ENCODE data around the gene CSTF1. TPM values are rescaled to one million over a fixed set of nuclear protein-coding genes. Genes with fewer than 3 reads are reported as not detected.

Gene CSTF1
- total and polyA plus RNA-seq, 4 donors = 11.9 to 20.2 (median 16.0) TPM

DNA sequence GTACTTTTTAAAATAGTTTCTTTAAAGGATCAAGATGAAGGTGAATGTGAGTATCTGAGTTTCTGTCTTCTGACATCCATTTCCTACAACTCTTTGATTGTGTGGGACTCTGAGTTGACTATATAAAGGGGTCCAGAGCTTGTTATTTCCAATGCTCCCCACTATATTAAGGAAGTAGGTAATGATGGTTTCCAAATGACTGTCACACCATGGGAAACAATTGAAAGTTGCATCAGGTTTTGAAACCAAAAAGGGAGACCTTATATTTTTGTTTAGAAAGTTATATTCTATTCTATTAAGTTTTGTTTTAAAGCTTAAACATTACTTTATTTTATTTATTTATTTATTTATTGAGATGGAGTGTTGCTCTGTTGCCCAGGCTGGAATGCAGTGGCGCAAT lies 30.8 kb downstream of the CSTF1 start (continued):
- TF ChIP-seq, protein P1, sequence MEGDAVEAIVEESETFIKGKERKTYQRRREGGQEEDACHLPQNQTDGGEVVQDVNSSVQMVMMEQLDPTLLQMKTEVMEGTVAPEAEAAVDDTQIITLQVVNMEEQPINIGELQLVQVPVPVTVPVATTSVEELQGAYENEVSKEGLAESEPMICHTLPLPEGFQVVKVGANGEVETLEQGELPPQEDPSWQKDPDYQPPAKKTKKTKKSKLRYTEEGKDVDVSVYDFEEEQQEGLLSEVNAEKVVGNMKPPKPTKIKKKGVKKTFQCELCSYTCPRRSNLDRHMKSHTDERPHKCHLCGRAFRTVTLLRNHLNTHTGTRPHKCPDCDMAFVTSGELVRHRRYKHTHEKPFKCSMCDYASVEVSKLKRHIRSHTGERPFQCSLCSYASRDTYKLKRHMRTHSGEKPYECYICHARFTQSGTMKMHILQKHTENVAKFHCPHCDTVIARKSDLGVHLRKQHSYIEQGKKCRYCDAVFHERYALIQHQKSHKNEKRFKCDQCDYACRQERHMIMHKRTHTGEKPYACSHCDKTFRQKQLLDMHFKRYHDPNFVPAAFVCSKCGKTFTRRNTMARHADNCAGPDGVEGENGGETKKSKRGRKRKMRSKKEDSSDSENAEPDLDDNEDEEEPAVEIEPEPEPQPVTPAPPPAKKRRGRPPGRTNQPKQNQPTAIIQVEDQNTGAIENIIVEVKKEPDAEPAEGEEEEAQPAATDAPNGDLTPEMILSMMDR (IDR thresholded peaks at IDR 0.05; ENCODE audit: low read depth, low read length, missing input control) = no peak
- TF ChIP-seq NR2F2 (IDR thresholded peaks at IDR 0.05) (no peak), GABPA (IDR thresholded peaks at IDR 0.05 in 1 of 2, conservative IDR thresholded peaks at IDR 0.05 in 1 of 2) (no peak), EGR1 (IDR thresholded peaks at IDR 0.05; ENCODE audit: low read depth in 2 of 2) (no peak), JUND (IDR thresholded peaks at IDR 0.05) (no peak)

DNA sequence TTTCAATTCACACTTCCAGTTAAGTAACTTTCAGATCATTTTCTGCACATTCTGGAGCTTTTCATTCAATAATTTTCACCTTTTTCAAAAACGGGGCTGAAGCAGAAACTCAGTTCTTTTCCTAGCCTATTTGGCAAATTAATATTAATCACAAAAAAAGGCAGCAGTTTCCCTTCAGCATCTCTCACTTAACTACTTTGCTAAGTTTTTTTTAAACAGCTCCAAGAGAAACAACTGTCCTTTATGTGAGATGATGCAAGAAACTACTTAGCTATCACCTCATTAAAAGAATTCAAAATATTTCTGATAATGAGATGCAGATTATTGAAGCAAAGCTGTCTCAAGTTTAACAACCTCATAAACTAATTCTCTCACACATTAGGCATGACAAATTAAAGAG lies 31.4 kb downstream of the CSTF1 start:
- H3K9ac ChIP-seq (ENCODE audit: low read depth in 1 of 2, low read length in 2 of 2) = no peak overlapping the region
- no peak for DNase-seq (ENCODE audit: low spot score)
- TF ChIP-seq, protein P1 (IDR thresholded peaks at IDR 0.05; ENCODE audit: low read depth, low read length, missing input control) = no peak
- no peak for TF ChIP-seq YY1 (IDR thresholded peaks at IDR 0.05)
- no peak for TF ChIP-seq NR2F2 (IDR thresholded peaks at IDR 0.05)
- TF ChIP-seq, protein P2, sequence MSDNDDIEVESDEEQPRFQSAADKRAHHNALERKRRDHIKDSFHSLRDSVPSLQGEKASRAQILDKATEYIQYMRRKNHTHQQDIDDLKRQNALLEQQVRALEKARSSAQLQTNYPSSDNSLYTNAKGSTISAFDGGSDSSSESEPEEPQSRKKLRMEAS (IDR thresholded peaks at IDR 0.05) = no peak
- 79% methylated on average over 1 of the region's 1 CpG for WGBS
- no peaks in the 10 kb centered on the region for H3K9me3 ChIP-seq (ENCODE audit: control insufficient read depth in 4 of 4, low read length in 3 of 4)
- no peak overlapping the region for H3K4me3 ChIP-seq (ENCODE audit: low read depth in 1 of 3, low read length in 3 of 3)
- H3K27me3 ChIP-seq (ENCODE audit: control insufficient read depth in 4 of 4, insufficient read depth in 4 of 4, low read length in 3 of 4) = no peaks in the 10 kb centered on the region
- no peak overlapping the region for H3K27ac ChIP-seq (ENCODE audit: low read depth in 1 of 2, low read length in 2 of 2)
- H3K36me3 ChIP-seq (ENCODE audit: control insufficient read depth in 4 of 4, insufficient read depth in 3 of 4, low read depth in 1 of 4, low read length in 3 of 4) = no peaks in the 10 kb centered on the region
- peaks cover 0 to 3% (median 1%) of the 10 kb centered on the region in 4 donors for H3K4me1 ChIP-seq (ENCODE audit: control insufficient read depth in 4 of 4, insufficient read depth in 4 of 4, low read length in 3 of 4)

DNA sequence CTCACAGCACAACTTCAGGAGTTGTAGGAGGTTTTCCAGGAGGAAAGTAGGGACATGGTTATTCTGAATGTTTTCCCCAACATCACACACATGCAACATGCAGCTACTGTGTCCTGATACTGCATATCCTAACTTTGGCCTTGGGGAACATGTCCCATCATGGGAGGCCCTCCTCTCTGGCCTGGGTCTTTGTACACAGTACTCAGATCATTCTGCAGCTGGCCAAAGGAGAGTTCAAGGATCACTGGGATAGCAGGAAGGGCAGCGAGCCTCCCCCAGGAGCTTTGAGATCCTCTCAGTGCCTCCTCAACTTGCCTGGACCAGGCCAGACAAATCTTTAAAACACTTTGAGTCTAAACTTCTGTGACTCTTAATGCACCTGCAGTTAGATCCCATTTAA lies 32.5 kb downstream of the CSTF1 start:
- Histone ChIP-seq H3K9me3 (ENCODE audit: control insufficient read depth in 4 of 4, low read length in 3 of 4) (no peaks in the 10 kb centered on the region), H3K4me1 (ENCODE audit: control insufficient read depth in 4 of 4, insufficient read depth in 4 of 4, low read length in 3 of 4) (peaks cover 0 to 3% (median 0%) of the 10 kb centered on the region in 4 donors), H3K27me3 (ENCODE audit: control insufficient read depth in 4 of 4, insufficient read depth in 4 of 4, low read length in 3 of 4) (no peaks in the 10 kb centered on the region), H3K4me3 (ENCODE audit: low read depth in 1 of 3, low read length in 3 of 3) (no peak overlapping the region), H3K27ac (ENCODE audit: low read depth in 1 of 2, low read length in 2 of 2) (no peak overlapping the region), H3K9ac (ENCODE audit: low read depth in 1 of 2, low read length in 2 of 2) (no peak overlapping the region), H3K36me3 (ENCODE audit: control insufficient read depth in 4 of 4, insufficient read depth in 3 of 4, low read depth in 1 of 4, low read length in 3 of 4) (no peaks in the 10 kb centered on the region)
- TF ChIP-seq RAD21 (IDR thresholded peaks at IDR 0.05) (no peak), RXRA (IDR thresholded peaks at IDR 0.05) (no peak), FOXA2 (IDR thresholded peaks at IDR 0.05) (no peak), HNF4G (IDR thresholded peaks at IDR 0.05) (no peak), SP1 (IDR thresholded peaks at IDR 0.05) (no peak)
- TF ChIP-seq, protein P2 (IDR thresholded peaks at IDR 0.05) = no peak
- TF ChIP-seq, protein P3, sequence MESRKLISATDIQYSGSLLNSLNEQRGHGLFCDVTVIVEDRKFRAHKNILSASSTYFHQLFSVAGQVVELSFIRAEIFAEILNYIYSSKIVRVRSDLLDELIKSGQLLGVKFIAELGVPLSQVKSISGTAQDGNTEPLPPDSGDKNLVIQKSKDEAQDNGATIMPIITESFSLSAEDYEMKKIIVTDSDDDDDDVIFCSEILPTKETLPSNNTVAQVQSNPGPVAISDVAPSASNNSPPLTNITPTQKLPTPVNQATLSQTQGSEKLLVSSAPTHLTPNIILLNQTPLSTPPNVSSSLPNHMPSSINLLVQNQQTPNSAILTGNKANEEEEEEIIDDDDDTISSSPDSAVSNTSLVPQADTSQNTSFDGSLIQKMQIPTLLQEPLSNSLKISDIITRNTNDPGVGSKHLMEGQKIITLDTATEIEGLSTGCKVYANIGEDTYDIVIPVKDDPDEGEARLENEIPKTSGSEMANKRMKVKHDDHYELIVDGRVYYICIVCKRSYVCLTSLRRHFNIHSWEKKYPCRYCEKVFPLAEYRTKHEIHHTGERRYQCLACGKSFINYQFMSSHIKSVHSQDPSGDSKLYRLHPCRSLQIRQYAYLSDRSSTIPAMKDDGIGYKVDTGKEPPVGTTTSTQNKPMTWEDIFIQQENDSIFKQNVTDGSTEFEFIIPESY (IDR thresholded peaks at IDR 0.05) = no peak
- 92% methylated on average over 1 of the region's 1 CpG for WGBS
- no peak for DNase-seq (ENCODE audit: low spot score)

All from liver (tissue), 9 donors.